T-cell (primary cell): ENCODE data around the gene SLC25A41. TPM values are rescaled to one million over a fixed set of nuclear protein-coding genes. Genes with fewer than 3 reads are reported as not detected.

Source experiments
- ATAC-seq, 4 experiments: fragments of 200-7000 bp in 3 of 4; fragments of 150-1000 bp in 1 of 4; cut with Tn5 transposase; replicated peaks in 1 of 4; 1 replicate in 3 of 4; 2 replicates in 1 of 4; pipeline ENCODE4 v1.10.0; 2021; ENCODE audit warnings: moderate library complexity in 3 of 4, mild to moderate bottlenecking in 2 of 4, moderate number of reproducible peaks in 1 of 4
- CTCF ChIA-PET, 2 donors: fragments of 300-600 bp; sonication (Branson Sonifier 250); formaldehyde crosslinking; loops; one replicate each; lab custom pipeline; 2022; ENCODE audit warnings: antibody characterized with exemption in 2 of 2; lab: Charles Lee
- POLR2A ChIA-PET, 2 donors: fragments of 300-600 bp; sonication (Branson Sonifier 250); formaldehyde crosslinking; loops; one replicate each; lab custom pipeline; 2022; ENCODE audit warnings: antibody characterized with exemption in 2 of 2; lab: Charles Lee
- DNase-seq, 35 experiments: peaks; one replicate each; pipeline versions ENCODE4 v3.0.0 to v3.0.0-alpha.2; 2013 to 2023
- H3K27ac ChIP-seq: one replicate; pipeline ENCODE4 v1.5.1; 2013; ENCODE audit warnings: low read length
- H3K27me3 ChIP-seq, 2 experiments: replicated peaks in 1 of 2; 1 replicate in 1 of 2; 2 replicates in 1 of 2; pipeline versions ENCODE4 v1.6.1 to v1.7.0; 2013; ENCODE audit warnings: low read length in 1 of 2, mixed read lengths in 1 of 2; ENCODE audit not compliant: control insufficient read depth in 2 of 2, insufficient read depth in 2 of 2; ENCODE audit errors: extremely low read depth in 1 of 2
- H3K36me3 ChIP-seq, 2 donors: 1 replicate in 1 of 2; 2 replicates in 1 of 2; pipeline versions ENCODE4 v1.6.1 to v1.7.0; 2013; ENCODE audit warnings: low read length in 1 of 2; ENCODE audit not compliant: control insufficient read depth in 2 of 2, insufficient read depth in 1 of 2; ENCODE audit errors: extremely low read depth in 1 of 2
- H3K4me1 ChIP-seq, 2 experiments: 1 replicate in 1 of 2; 2 replicates in 1 of 2; pipeline versions ENCODE4 v1.6.1 to v1.7.0; 2013; ENCODE audit warnings: low read length in 2 of 2, mixed read lengths in 1 of 2; ENCODE audit not compliant: insufficient read depth in 2 of 2, control insufficient read depth in 1 of 2; ENCODE audit errors: extremely low read depth in 1 of 2
- H3K4me3 ChIP-seq, 2 donors: 1 replicate in 1 of 2; 2 replicates in 1 of 2; pipeline versions ENCODE4 v1.5.1 to v1.7.0; 2013; ENCODE audit warnings: mild to moderate bottlenecking in 2 of 2, low read length in 1 of 2, moderate library complexity in 1 of 2; ENCODE audit not compliant: control insufficient read depth in 1 of 2; ENCODE audit errors: extremely low read depth in 1 of 2
- H3K9me3 ChIP-seq: 2 replicates; pipeline ENCODE4 v1.7.0; 2013
- H3K27ac Mint-ChIP-seq, 2 donors: one replicate each; pipeline ENCODE4 v1.8.0; 2020 to 2021; ENCODE audit warnings: mild to moderate bottlenecking in 2 of 2, mixed read lengths in 2 of 2
- H3K27me3 Mint-ChIP-seq, 2 donors: one replicate each; pipeline ENCODE4 v1.8.0; 2021 to 2022; ENCODE audit warnings: mixed read lengths in 2 of 2
- H3K36me3 Mint-ChIP-seq: one replicate; pipeline ENCODE4 v1.8.0; 2021; ENCODE audit warnings: mixed read lengths
- H3K4me1 Mint-ChIP-seq, 3 donors: one replicate each; pipeline ENCODE4 v1.8.0; 2020 to 2022; ENCODE audit warnings: mixed read lengths in 3 of 3, mild to moderate bottlenecking in 1 of 3
- H3K4me3 Mint-ChIP-seq, 3 donors: one replicate each; pipeline ENCODE4 v1.8.0; 2020 to 2022; ENCODE audit warnings: mild to moderate bottlenecking in 3 of 3, mixed read lengths in 3 of 3, moderate library complexity in 3 of 3
- H3K9me3 Mint-ChIP-seq, 3 donors: one replicate each; pipeline ENCODE4 v1.8.0; 2020 to 2022; ENCODE audit warnings: mixed read lengths in 3 of 3
- WGBS: methylation state at CpG from one replicate; pipeline ENCODE4 v1.1.5; 2013; ENCODE audit warnings: missing lambda C conversion rate; ENCODE audit not compliant: insufficient coverage; 5-methylcytosine and 5-hydroxymethylcytosine counted together
- total RNA-seq, 35 experiments: library from RNA in 6 of 35; stranded (reverse) in 6 of 35; fragments of 120-200 nt in 1 of 35; gene quantifications; one replicate each; pipeline versions ENCODE4 v1.2.1 to v1.2.4 and lab custom pipeline; 2013 to 2026

SLC25A41 gene
- total RNA-seq, 5 donors from 2014 or later (not counting 1 experiment from before 2014, with no cell fraction given) = 0.33 to 0.35 (median 0.33) TPM; not detected in 2

DNA sequence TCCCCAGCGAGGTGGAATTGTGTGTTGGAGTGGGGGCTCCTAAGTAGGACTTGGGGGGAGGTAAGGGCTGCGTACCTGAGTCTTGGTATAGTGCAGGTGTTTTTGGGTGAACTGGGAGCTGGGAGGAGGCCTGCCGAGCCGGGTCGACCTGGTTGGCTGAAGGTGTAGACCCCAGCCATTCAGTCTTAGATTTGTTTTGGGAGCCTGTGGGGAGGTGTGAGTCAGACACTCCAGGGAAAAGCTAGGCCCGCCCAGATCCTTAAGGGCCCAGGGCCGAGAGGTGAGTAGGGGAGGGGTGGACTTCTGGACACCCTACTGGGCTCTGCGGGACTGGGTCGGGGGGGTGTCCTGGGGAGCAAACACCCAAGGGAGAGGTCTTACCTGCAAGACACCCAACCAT, 31.4 kb upstream of the SLC25A41 start:
- Mint-ChIP-seq H3K9me3 (no peaks in the 10 kb centered on the region), H3K4me3 (peak overlapping the region; percentile 26 to 68 (median 60)), H3K27ac (peak overlapping the region; percentile 48 to 74), H3K27me3 (no peaks in the 10 kb centered on the region), H3K4me1 (peaks cover 20 to 24% (median 23%) of the 10 kb centered on the region in 3 donors), H3K36me3 (peaks cover 12% of the 10 kb centered on the region)
- ATAC-seq (no peak), DNase-seq (no peak)
- Histone ChIP-seq H3K9me3 (no peaks in the 10 kb centered on the region), H3K4me1 (peaks cover 2 to 20% of the 10 kb centered on the region in 2 experiments), H3K36me3 (peaks cover under 1 to 13% of the 10 kb centered on the region in 2 donors), H3K4me3 (no peak overlapping the region), H3K27ac (no peak overlapping the region), H3K27me3 (peaks cover 0 to 7% of the 10 kb centered on the region in 2 experiments)
- WGBS = 69% methylated on average over 3 of the region's 9 CpGs
- ChIA-PET POLR2A (no interaction called here), CTCF (interaction anchor here in 1 of 2 donors (0.7 kb wide), 1 partner anchor 527 kb away, joined by 7 read pairs; no protein-coding TSS in a partner anchor)

GRCh38 chr19:6464070-6464873, 30.7 kb upstream of the SLC25A41 start, which contains the start of gene CRB3:
Gene CRB3, plus strand, starts transcription at chr19:6464271. Its CDS starts 431 bp downstream, at chr19:6464702.
- peak within 1 kb of the TSS; percentile 16 for H3K27ac ChIP-seq
- DNase-seq = peak in 34 of 35 experiments; percentile 25 to 66 (median 48)
- H3K4me3 Mint-ChIP-seq = peak within 1 kb of the TSS; percentile 68 to 74 (median 69)
- H3K36me3 ChIP-seq = peaks cover 0 to 6% of the 10 kb centered on the region in 2 donors
- no peaks in the 10 kb centered on the region for H3K9me3 Mint-ChIP-seq
- peak within 1 kb of the TSS; percentile 46 to 49 for H3K4me3 ChIP-seq
- H3K27me3 Mint-ChIP-seq = no peaks in the 10 kb centered on the region
- ATAC-seq = no peak
- CTCF ChIA-PET = interaction anchor here in 1 of 2 donors (0.7 kb wide), 1 partner anchor 526 kb away, joined by 7 read pairs; no protein-coding TSS in a partner anchor
- H3K4me1 ChIP-seq = peaks cover 2 to 26% of the 10 kb centered on the region in 2 experiments
- H3K9me3 ChIP-seq = no peaks in the 10 kb centered on the region
- peaks cover 9% of the 10 kb centered on the region for H3K36me3 Mint-ChIP-seq
- H3K4me1 Mint-ChIP-seq = peaks cover 23 to 26% (median 24%) of the 10 kb centered on the region in 3 donors
- peaks cover 0 to 7% of the 10 kb centered on the region in 2 experiments for H3K27me3 ChIP-seq
- 24% methylated on average over 60 of the region's 65 CpGs for WGBS
- POLR2A ChIA-PET = interaction anchor here in 1 of 2 donors (0.6 kb wide), 1 partner anchor 9 kb away, joined by 7 read pairs; no protein-coding TSS in a partner anchor
- peak within 1 kb of the TSS; percentile 74 to 82 for H3K27ac Mint-ChIP-seq

GRCh38 chr19:6460099-6460884, 26.7 kb upstream of the SLC25A41 start:
- Histone ChIP-seq H3K36me3 (peaks cover 2 to 3% of the 10 kb centered on the region in 2 donors), H3K4me3 (peak overlapping the region; percentile 63 to 93), H3K4me1 (peaks cover 2 to 37% of the 10 kb centered on the region in 2 experiments), H3K27me3 (peaks cover 0 to 7% of the 10 kb centered on the region in 2 experiments), H3K9me3 (no peaks in the 10 kb centered on the region), H3K27ac (peak overlapping the region; percentile 67)
- ATAC-seq = peak; percentile 85 to 90 (median 87)
- under 1% methylated on average over 50 of the region's 57 CpGs for WGBS
- peak; percentile 91 to 97 (median 96) for DNase-seq
- Mint-ChIP-seq H3K27ac (peak overlapping the region; percentile 89 to 94), H3K36me3 (peaks cover 12% of the 10 kb centered on the region), H3K9me3 (peaks cover 0 to 2% (median 2%) of the 10 kb centered on the region in 3 donors), H3K4me3 (peak overlapping the region; percentile 88 to 99 (median 97)), H3K27me3 (no peaks in the 10 kb centered on the region), H3K4me1 (peaks cover 28 to 31% (median 30%) of the 10 kb centered on the region in 3 donors)
- CTCF ChIA-PET = no interaction called here
- POLR2A ChIA-PET = no interaction called here

GRCh38 chr19:6459262-6460098, 25.9 kb upstream of the SLC25A41 start, which contains the start of gene SLC25A23:
Gene SLC25A23, minus strand, starts transcription at chr19:6459792. Its CDS starts 164 bp downstream, at chr19:6459628.
- peak within 1 kb of the TSS; percentile 88 to 99 (median 97) for H3K4me3 Mint-ChIP-seq
- DNase-seq (peak in 29 of 35 experiments; percentile 19 to 71 (median 38)), ATAC-seq (peak; percentile 21 to 35 (median 26))
- CTCF ChIA-PET = no interaction called here
- POLR2A ChIA-PET = interaction anchor here (0.6 kb wide), 2 partner anchors 77 to 111 kb away, joined by 4 to 6 read pairs; no protein-coding TSS in a partner anchor
- peaks cover 21% of the 10 kb centered on the region for H3K36me3 Mint-ChIP-seq
- H3K27ac Mint-ChIP-seq = peak within 1 kb of the TSS; percentile 89 to 94
- peak within 1 kb of the TSS; percentile 63 to 93 for H3K4me3 ChIP-seq
- no peaks in the 10 kb centered on the region for H3K27me3 Mint-ChIP-seq
- peaks cover 5 to 9% (median 7%) of the 10 kb centered on the region in 3 donors for H3K9me3 Mint-ChIP-seq
- H3K36me3 ChIP-seq = peaks cover 5 to 7% of the 10 kb centered on the region in 2 donors
- H3K4me1 Mint-ChIP-seq = peaks cover 21 to 24% (median 24%) of the 10 kb centered on the region in 3 donors
- peaks cover 2 to 32% of the 10 kb centered on the region in 2 experiments for H3K4me1 ChIP-seq
- no peaks in the 10 kb centered on the region for H3K9me3 ChIP-seq
- H3K27ac ChIP-seq = peak within 1 kb of the TSS; percentile 67
- peaks cover 0 to 7% of the 10 kb centered on the region in 2 experiments for H3K27me3 ChIP-seq
- 19% methylated on average over 27 of the region's 70 CpGs for WGBS

DNA sequence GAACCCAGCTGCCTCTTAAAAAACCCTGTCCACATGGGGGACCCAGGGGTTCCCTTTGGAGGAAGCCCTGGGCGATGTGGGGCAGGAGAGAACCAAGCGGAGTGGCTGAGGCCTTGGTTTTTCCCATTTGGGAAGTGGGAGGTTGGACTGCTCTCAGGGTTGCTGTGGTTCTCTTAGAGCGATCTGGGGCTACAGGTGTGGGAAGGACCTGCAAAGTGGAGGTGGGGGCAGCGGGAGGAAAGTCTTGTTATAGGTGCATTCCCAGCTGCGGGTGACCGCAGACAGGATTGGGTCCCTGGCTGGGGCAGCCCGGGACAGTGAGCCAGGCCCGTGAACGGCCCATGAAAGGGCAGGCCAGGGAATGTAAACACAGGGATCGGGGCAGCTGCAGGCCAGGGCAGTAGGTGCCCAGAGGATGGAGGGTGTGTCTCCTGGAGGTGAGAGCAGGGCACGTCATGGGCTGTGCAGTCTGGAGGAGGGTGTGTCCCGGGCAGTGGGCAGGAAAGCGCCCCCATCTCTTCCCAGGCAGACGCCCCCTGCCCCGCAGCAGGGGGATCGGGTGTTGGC, 25.2 kb upstream of the SLC25A41 start:
- Histone ChIP-seq H3K27ac (peak overlapping the region; percentile 34), H3K27me3 (peaks cover 0 to 1% of the 10 kb centered on the region in 2 experiments), H3K36me3 (peaks cover 7 to 14% of the 10 kb centered on the region in 2 donors), H3K4me3 (peak overlapping the region; percentile 6 to 63), H3K4me1 (peaks cover under 1 to 25% of the 10 kb centered on the region in 2 experiments), H3K9me3 (no peaks in the 10 kb centered on the region)
- ChIA-PET CTCF (no interaction called here), POLR2A (interaction anchor here (0.6 kb wide), 2 partner anchors 27 to 111 kb away, joined by 6 to 9 read pairs; no protein-coding TSS in a partner anchor)
- no peaks in the 10 kb centered on the region for H3K27me3 Mint-ChIP-seq
- no peak for DNase-seq
- WGBS = 78% methylated on average over 15 of the region's 16 CpGs
- peak overlapping the region; percentile 85 to 91 for H3K27ac Mint-ChIP-seq
- peaks cover 18 to 21% (median 20%) of the 10 kb centered on the region in 3 donors for H3K4me1 Mint-ChIP-seq
- peaks cover 28% of the 10 kb centered on the region for H3K36me3 Mint-ChIP-seq
- no peak for ATAC-seq
- H3K9me3 Mint-ChIP-seq = peaks cover 5 to 9% (median 8%) of the 10 kb centered on the region in 3 donors
- H3K4me3 Mint-ChIP-seq = peak overlapping the region; percentile 82 to 99 (median 90)
